ENCODE data around the gene PPP1R1C. TPM values are rescaled to one million over a fixed set of nuclear protein-coding genes. Genes with fewer than 3 reads are reported as not detected.

The PPP1R1C gene
- total RNA-seq, 4 donors from 2014 or later, result 0.11 TPM; not detected in 3

DNA sequence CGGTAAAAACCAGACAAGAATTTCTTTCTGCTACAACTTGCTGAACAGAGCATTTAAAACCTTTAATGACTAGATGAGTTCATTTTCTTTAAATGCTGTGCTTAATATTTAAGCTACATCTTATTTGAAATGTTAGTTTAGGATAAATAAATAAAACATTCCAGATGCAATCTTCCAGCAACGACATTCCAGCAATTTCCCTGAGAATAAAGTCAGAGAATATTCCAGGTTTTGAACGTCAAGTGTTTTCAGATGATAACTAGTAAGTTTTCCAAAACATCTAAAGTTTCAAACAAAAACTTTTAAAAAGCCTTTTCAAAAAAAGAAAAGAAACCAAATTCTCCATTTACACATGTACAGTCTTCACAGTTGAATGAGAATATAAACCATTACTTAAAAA is 104.8 kb downstream of the PPP1R1C start:
- 51% methylated on average over 3 of the region's 3 CpGs for WGBS
- TF ChIP-seq EP300 (IDR thresholded peaks at IDR 0.05), result no peak
- TF ChIP-seq POLR2AphosphoS5 (IDR thresholded peaks at IDR 0.05), result no peak
- no peak for TF ChIP-seq POLR2A (IDR thresholded peaks at IDR 0.05; ENCODE audit: low read depth)
- TF ChIP-seq, protein P1, sequence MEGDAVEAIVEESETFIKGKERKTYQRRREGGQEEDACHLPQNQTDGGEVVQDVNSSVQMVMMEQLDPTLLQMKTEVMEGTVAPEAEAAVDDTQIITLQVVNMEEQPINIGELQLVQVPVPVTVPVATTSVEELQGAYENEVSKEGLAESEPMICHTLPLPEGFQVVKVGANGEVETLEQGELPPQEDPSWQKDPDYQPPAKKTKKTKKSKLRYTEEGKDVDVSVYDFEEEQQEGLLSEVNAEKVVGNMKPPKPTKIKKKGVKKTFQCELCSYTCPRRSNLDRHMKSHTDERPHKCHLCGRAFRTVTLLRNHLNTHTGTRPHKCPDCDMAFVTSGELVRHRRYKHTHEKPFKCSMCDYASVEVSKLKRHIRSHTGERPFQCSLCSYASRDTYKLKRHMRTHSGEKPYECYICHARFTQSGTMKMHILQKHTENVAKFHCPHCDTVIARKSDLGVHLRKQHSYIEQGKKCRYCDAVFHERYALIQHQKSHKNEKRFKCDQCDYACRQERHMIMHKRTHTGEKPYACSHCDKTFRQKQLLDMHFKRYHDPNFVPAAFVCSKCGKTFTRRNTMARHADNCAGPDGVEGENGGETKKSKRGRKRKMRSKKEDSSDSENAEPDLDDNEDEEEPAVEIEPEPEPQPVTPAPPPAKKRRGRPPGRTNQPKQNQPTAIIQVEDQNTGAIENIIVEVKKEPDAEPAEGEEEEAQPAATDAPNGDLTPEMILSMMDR (IDR thresholded peaks at IDR 0.05), result no peak

DNA sequence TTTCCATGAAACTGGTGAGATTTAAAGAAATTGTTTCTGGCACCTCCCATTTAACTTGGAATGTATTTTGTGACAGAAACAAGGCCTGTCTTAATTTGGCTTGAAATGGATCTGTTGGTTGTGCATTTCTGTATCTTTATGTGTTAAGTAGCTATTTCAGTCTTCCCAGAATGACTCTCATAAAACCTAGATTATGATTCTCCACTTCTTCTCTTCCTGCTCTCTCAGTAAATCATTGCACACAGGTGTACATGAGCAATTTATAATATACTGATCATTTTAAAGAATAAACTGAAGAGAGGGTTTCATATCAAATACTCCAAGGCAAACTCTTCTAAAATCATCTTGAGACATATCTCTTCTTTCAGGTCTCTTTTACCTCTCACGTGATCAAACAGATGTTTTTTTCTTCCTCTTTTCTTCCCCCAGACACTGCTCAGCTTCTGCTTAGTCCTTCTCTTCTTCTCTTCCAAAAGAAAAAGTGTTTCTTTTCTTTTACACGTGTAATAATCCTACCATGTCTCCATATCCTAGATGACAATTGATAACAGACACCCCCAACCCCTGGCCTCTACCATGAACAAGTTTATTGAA is 112.0 kb downstream of the PPP1R1C start:
- no peak for TF ChIP-seq POLR2A (IDR thresholded peaks at IDR 0.05; ENCODE audit: low read depth)
- TF ChIP-seq, protein P1 (IDR thresholded peaks at IDR 0.05), result no peak
- TF ChIP-seq POLR2AphosphoS5 (IDR thresholded peaks at IDR 0.05), result no peak
- TF ChIP-seq EP300 (IDR thresholded peaks at IDR 0.05), result no peak
- Histone ChIP-seq H3K9me3 (peaks cover 0 to 8% (median 3%) of the 10 kb centered on the region in 4 donors), H3K4me1 (no peaks in the 10 kb centered on the region), H3K36me3 (no peaks in the 10 kb centered on the region), H3K27me3 (no peaks in the 10 kb centered on the region), H3K4me3 (no peak overlapping the region), H3K27ac (replicated peaks in 1 of 4) (no peak overlapping the region)
- intact Hi-C loops (cut with DNase I), result no loop called here
- 45% methylated on average over 2 of the region's 2 CpGs for WGBS
- DNase-seq (ENCODE audit: extremely low spot score), result no peak

More for the DNA sequence above, 104.8 kb downstream of the PPP1R1C start:
- intact Hi-C loops (cut with DNase I), result no loop called here
- Histone ChIP-seq H3K9me3 (peaks cover 0 to 8% (median 3%) of the 10 kb centered on the region in 4 donors), H3K36me3 (no peaks in the 10 kb centered on the region), H3K27ac (replicated peaks in 1 of 4) (no peak overlapping the region), H3K4me1 (peaks cover 0 to 7% (median 3%) of the 10 kb centered on the region in 4 donors), H3K27me3 (no peaks in the 10 kb centered on the region), H3K4me3 (no peak overlapping the region)
- DNase-seq (ENCODE audit: extremely low spot score), result no peak

DNA sequence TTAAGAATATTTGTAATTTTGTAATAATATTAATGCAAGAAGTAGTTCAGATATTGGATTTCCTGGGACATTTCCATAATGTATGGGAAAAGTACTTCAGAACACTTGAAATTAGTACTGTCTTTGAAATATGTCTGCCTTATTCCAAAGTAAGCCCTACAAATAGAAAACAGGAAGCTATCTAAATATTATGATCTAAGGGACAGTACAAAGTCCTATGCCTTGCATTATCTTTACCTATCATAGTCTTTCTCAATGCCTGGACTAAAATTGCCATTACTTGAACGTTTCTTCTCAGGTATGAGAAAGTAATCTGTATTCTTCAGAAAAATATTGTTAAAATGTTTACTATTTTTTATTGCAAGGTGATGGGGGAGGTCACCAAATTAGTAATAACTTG is 113.0 kb downstream of the PPP1R1C start:
- intact Hi-C loops (cut with DNase I), result no loop called here
- no peak overlapping the region for H3K4me3 ChIP-seq
- H3K27ac ChIP-seq (replicated peaks in 1 of 4), result no peak overlapping the region
- no peaks in the 10 kb centered on the region for H3K36me3 ChIP-seq
- H3K27me3 ChIP-seq, result no peaks in the 10 kb centered on the region
- no peak for DNase-seq (ENCODE audit: extremely low spot score)
- H3K9me3 ChIP-seq, result no peaks in the 10 kb centered on the region
- WGBS, result 88% methylated on average over 1 of the region's 1 CpG
- no peaks in the 10 kb centered on the region for H3K4me1 ChIP-seq
- no peak for TF ChIP-seq POLR2AphosphoS5 (IDR thresholded peaks at IDR 0.05)

DNA sequence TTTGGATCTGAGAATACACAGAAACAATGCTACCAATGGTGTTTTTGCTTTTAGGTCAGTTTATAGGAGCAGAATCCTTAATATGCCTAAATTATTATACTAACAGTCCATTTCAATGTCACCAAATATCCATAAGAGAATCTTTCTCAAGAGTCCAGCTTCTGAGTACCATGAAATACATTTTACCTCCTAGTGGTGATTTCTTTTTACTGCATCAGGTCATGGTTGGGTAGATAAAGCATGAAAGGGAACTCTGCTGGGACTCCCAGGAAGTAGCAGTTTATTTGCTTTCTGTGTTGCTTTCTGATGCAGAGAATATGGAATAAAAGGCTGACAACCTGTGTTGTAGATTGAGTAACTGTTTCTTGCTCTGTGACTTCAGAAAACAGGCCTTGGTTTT is 115.6 kb downstream of the PPP1R1C start:
- Histone ChIP-seq H3K4me1 (no peaks in the 10 kb centered on the region), H3K4me3 (no peak overlapping the region), H3K36me3 (no peaks in the 10 kb centered on the region), H3K27me3 (no peaks in the 10 kb centered on the region), H3K27ac (replicated peaks in 1 of 4) (no peak overlapping the region), H3K9me3 (no peaks in the 10 kb centered on the region)
- TF ChIP-seq, protein P1 (IDR thresholded peaks at IDR 0.05), result no peak
- intact Hi-C loops (cut with DNase I), result no loop called here
- no peak for DNase-seq (ENCODE audit: extremely low spot score)

DNA sequence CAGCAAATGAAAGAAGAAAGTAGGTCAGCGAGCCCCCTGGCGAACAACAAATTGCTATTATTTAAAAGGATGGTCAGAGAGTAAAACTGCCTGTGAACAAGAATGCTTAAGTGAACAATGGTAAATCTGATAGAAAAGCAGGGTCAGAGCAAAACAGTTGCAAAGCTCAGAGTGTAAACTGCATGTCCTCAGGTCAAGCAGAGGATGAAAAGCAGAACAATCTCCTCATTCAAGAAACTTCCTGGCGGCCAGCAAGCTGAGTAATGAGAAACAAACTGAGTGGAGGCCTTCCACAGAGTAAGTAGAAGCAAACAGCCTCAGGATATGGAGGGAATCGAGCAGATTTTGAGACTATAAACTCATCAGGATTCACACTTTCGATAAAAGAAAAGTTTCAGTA is 117.9 kb downstream of the PPP1R1C start:
- Histone ChIP-seq H3K27ac (replicated peaks in 1 of 4) (no peak overlapping the region), H3K36me3 (no peaks in the 10 kb centered on the region), H3K27me3 (no peaks in the 10 kb centered on the region), H3K9me3 (peaks cover 0 to 5% (median 0%) of the 10 kb centered on the region in 4 donors), H3K4me1 (no peaks in the 10 kb centered on the region), H3K4me3 (no peak overlapping the region)
- WGBS, result 75% methylated on average over 5 of the region's 5 CpGs
- DNase-seq (ENCODE audit: extremely low spot score), result no peak
- intact Hi-C loops (cut with DNase I), result no loop called here
- TF ChIP-seq POLR2AphosphoS5 (IDR thresholded peaks at IDR 0.05), result no peak
- TF ChIP-seq EP300 (IDR thresholded peaks at IDR 0.05), result no peak
- no peak for TF ChIP-seq POLR2A (IDR thresholded peaks at IDR 0.05; ENCODE audit: low read depth)
- TF ChIP-seq, protein P1 (IDR thresholded peaks at IDR 0.05), result no peak

All from esophagus muscularis mucosa (tissue), 4 donors.